Smooth muscle cell (in vitro differentiated cells): ENCODE measurements around the gene ALOX15B. TPM values are rescaled to one million over a fixed set of nuclear protein-coding genes. Genes with fewer than 3 reads are reported as not detected.

Source experiments
- DNase-seq: peaks from one replicate; lab custom pipeline; 2025; ENCODE audit not compliant: unreplicated experiment; lab: John Stamatoyannopoulos, UW
- H2AFZ ChIP-seq: fragments of 200-600 bp; sonication (generic); 2 replicates; pipeline ENCODE4 v1.6.0; 2016; ENCODE audit warnings: antibody characterized with exemption, low read depth, mild to moderate bottlenecking
- H3F3A ChIP-seq: fragments of 200-600 bp; sonication (generic); 2 replicates; pipeline ENCODE4 v1.6.0; 2017; ENCODE audit warnings: antibody characterized with exemption, low read depth
- H3K27ac ChIP-seq: fragments of 200-600 bp; sonication (generic); 2 replicates; pipeline ENCODE4 v1.5.1; 2016; ENCODE audit warnings: low read depth, mild to moderate bottlenecking
- H3K27me3 ChIP-seq: fragments of 200-600 bp; sonication (generic); 2 replicates; pipeline ENCODE4 v1.6.1; 2016; ENCODE audit warnings: low read depth, mild to moderate bottlenecking
- H3K36me3 ChIP-seq: fragments of 200-600 bp; sonication (generic); 2 replicates; pipeline ENCODE4 v1.5.1; 2016; ENCODE audit warnings: low read depth
- H3K4me1 ChIP-seq: fragments of 200-600 bp; sonication (generic); 2 replicates; pipeline ENCODE4 v1.5.1; 2016; ENCODE audit warnings: low read depth
- H3K4me2 ChIP-seq: fragments of 200-600 bp; sonication (generic); 2 replicates; pipeline ENCODE4 v1.6.0; 2016; ENCODE audit warnings: mild to moderate bottlenecking
- H3K4me3 ChIP-seq: fragments of 200-600 bp; sonication (generic); 2 replicates; pipeline ENCODE4 v1.5.1; 2016; ENCODE audit warnings: mild to moderate bottlenecking
- H3K79me2 ChIP-seq: fragments of 200-600 bp; sonication (generic); 2 replicates; pipeline ENCODE4 v1.6.0; 2016; ENCODE audit warnings: low read depth, mild to moderate bottlenecking
- H3K9ac ChIP-seq: fragments of 200-600 bp; sonication (generic); 2 replicates; pipeline ENCODE4 v1.6.0; 2016; ENCODE audit warnings: low read depth
- H3K9me3 ChIP-seq: fragments of 200-600 bp; sonication (generic); replicated peaks from 2 replicates; pipeline ENCODE4 v1.5.1; 2016; ENCODE audit warnings: low read depth
- H4K20me1 ChIP-seq: fragments of 200-600 bp; sonication (generic); 2 replicates; pipeline ENCODE4 v1.6.0; 2016; ENCODE audit warnings: low read depth
- CTCF ChIP-seq: fragments of 200-600 bp; sonication (generic); IDR thresholded peaks from 2 replicates; pipeline ENCODE4 v1.5.1; 2017; ENCODE audit warnings: borderline replicate concordance, mild to moderate bottlenecking, antibody characterized with exemption; ENCODE audit not compliant: insufficient read depth, poor library complexity, severe bottlenecking
- WGBS: methylation state at CpG from one replicate; pipeline ENCODE4 v1.1.7; 2016; ENCODE audit warnings: low lambda C conversion rate; 5-methylcytosine and 5-hydroxymethylcytosine counted together
- polyA plus RNA-seq: library from polyadenylated mRNA; unstranded; fragments of >200 nt; fragmentation: Nextera tagmentation; extraction: Ambion mirVana; gene quantifications from 2 replicates; pipeline ENCODE4 v1.2.1, GENCODE V29; 2016
- total RNA-seq: library from RNA; depleted of rRNA; stranded (reverse); fragments of >200 nt; gene quantifications from 2 replicates; pipeline ENCODE4 v1.2.3, GENCODE V29; 2014

ALOX15B gene
- total and polyA plus RNA-seq, 2 experiments from 2014 or later, result 0.27 to 0.69 TPM

GRCh38 chr17:8080799-8081219 lies 42.0 kb downstream of the ALOX15B start:
- Histone ChIP-seq H3K79me2 (no peaks in the 10 kb centered on the region), H3K9ac (no peak overlapping the region), H3K27me3 (peaks cover 70% of the 10 kb centered on the region), H3K27ac (no peak overlapping the region), H3K9me3 (no peaks in the 10 kb centered on the region), H3F3A (no peaks in the 10 kb centered on the region), H2AFZ (no peak overlapping the region), H3K4me2 (no peak overlapping the region), H3K4me3 (no peak overlapping the region), H3K36me3 (no peaks in the 10 kb centered on the region), H4K20me1 (no peaks in the 10 kb centered on the region), H3K4me1 (peaks cover 4% of the 10 kb centered on the region)
- DNase-seq, result no peak
- no peak for TF ChIP-seq CTCF
- 70% methylated on average over 17 of the region's 17 CpGs for WGBS

- no peak for DNase-seq
- no peak overlapping the region for H3K27ac ChIP-seq
- H3K4me1 ChIP-seq, result peaks cover 4% of the 10 kb centered on the region
- H2AFZ ChIP-seq, result no peak overlapping the region
- no peaks in the 10 kb centered on the region for H3K36me3 ChIP-seq
- no peaks in the 10 kb centered on the region for H4K20me1 ChIP-seq
- H3K27me3 ChIP-seq, result peaks cover 62% of the 10 kb centered on the region
- 87% methylated on average over 3 of the region's 3 CpGs for WGBS
- no peaks in the 10 kb centered on the region for H3K79me2 ChIP-seq
- no peak overlapping the region for H3K9ac ChIP-seq
- no peak overlapping the region for H3K4me3 ChIP-seq
- no peaks in the 10 kb centered on the region for H3K9me3 ChIP-seq
- no peaks in the 10 kb centered on the region for H3F3A ChIP-seq
- no peak overlapping the region for H3K4me2 ChIP-seq
- no peak for TF ChIP-seq CTCF
These were observed 43.0 kb downstream of the ALOX15B start for GRCh38 chr17:8081876-8082275.

GRCh38 chr17:8082292-8082691 lies 43.4 kb downstream of the ALOX15B start:
- Histone ChIP-seq H3K79me2 (no peaks in the 10 kb centered on the region), H3K4me1 (peaks cover 4% of the 10 kb centered on the region), H2AFZ (no peak overlapping the region), H3K27ac (no peak overlapping the region), H3K36me3 (no peaks in the 10 kb centered on the region), H3K9me3 (no peaks in the 10 kb centered on the region), H3F3A (no peaks in the 10 kb centered on the region), H4K20me1 (no peaks in the 10 kb centered on the region), H3K27me3 (peaks cover 58% of the 10 kb centered on the region), H3K4me3 (no peak overlapping the region), H3K4me2 (no peak overlapping the region), H3K9ac (no peak overlapping the region)
- no peak for DNase-seq
- no peak for TF ChIP-seq CTCF
- WGBS, result 89% methylated on average over 10 of the region's 10 CpGs

- Histone ChIP-seq H3K4me2 (no peak overlapping the region), H3K9ac (no peak overlapping the region), H3K36me3 (no peaks in the 10 kb centered on the region), H3K27ac (no peak overlapping the region), H3K27me3 (peaks cover 45% of the 10 kb centered on the region), H2AFZ (no peak overlapping the region), H3K4me3 (no peak overlapping the region), H3K9me3 (no peaks in the 10 kb centered on the region), H4K20me1 (no peaks in the 10 kb centered on the region), H3K79me2 (no peaks in the 10 kb centered on the region), H3F3A (no peaks in the 10 kb centered on the region), H3K4me1 (peaks cover 4% of the 10 kb centered on the region)
- DNase-seq, result no peak
- WGBS, result 87% methylated on average over 6 of the region's 6 CpGs
- no peak for TF ChIP-seq CTCF
These were observed 45.4 kb downstream of the ALOX15B start for GRCh38 chr17:8084250-8084649.
